ENCODE results near the gene CSMD2.

Gene CSMD2

GRCh38 chr1:33763406-33763805 lies 401.6 kb downstream of the CSMD2 start:
- Histone ChIP-seq H3K27me3 (ENCODE audit: low read depth, low read length) (no peaks in the 10 kb centered on the region), H3K27ac (ENCODE audit: low read length) (no peak overlapping the region), H3K4me3 (ENCODE audit: low read depth in 1 of 2, low read length in 2 of 2) (no peak overlapping the region), H3K4me1 (ENCODE audit: control insufficient read depth in 1 of 2, insufficient read depth in 2 of 2, low read length in 2 of 2) (peaks cover 0 to 8% of the 10 kb centered on the region in 2 donors), H3K9me3 (ENCODE audit: control insufficient read depth in 1 of 2, low read length in 2 of 2) (no peaks in the 10 kb centered on the region), H3K36me3 (ENCODE audit: control insufficient read depth in 1 of 2, insufficient read depth in 2 of 2, low read length in 2 of 2) (no peaks in the 10 kb centered on the region)

- H3K9me3 ChIP-seq (ENCODE audit: control insufficient read depth in 1 of 2, low read length in 2 of 2) = no peaks in the 10 kb centered on the region
- H3K36me3 ChIP-seq (ENCODE audit: control insufficient read depth in 1 of 2, insufficient read depth in 2 of 2, low read length in 2 of 2) = no peaks in the 10 kb centered on the region
- peaks cover 0 to 8% of the 10 kb centered on the region in 2 donors for H3K4me1 ChIP-seq (ENCODE audit: control insufficient read depth in 1 of 2, insufficient read depth in 2 of 2, low read length in 2 of 2)
- no peak overlapping the region for H3K4me3 ChIP-seq (ENCODE audit: low read depth in 1 of 2, low read length in 2 of 2)
- no peaks in the 10 kb centered on the region for H3K27me3 ChIP-seq (ENCODE audit: low read depth, low read length)
- H3K27ac ChIP-seq (ENCODE audit: low read length) = no peak overlapping the region
These were observed 402.1 kb downstream of the CSMD2 start for GRCh38 chr1:33762962-33763361.

GRCh38 chr1:33762109-33762830 lies 402.8 kb downstream of the CSMD2 start:
- peaks cover 0 to 8% of the 10 kb centered on the region in 2 donors for H3K4me1 ChIP-seq (ENCODE audit: control insufficient read depth in 1 of 2, insufficient read depth in 2 of 2, low read length in 2 of 2)
- no peaks in the 10 kb centered on the region for H3K36me3 ChIP-seq (ENCODE audit: control insufficient read depth in 1 of 2, insufficient read depth in 2 of 2, low read length in 2 of 2)
- H3K4me3 ChIP-seq (ENCODE audit: low read depth in 1 of 2, low read length in 2 of 2) = no peak overlapping the region
- H3K27ac ChIP-seq (ENCODE audit: low read length) = no peak overlapping the region
- H3K27me3 ChIP-seq (ENCODE audit: low read depth, low read length) = no peaks in the 10 kb centered on the region
- H3K9me3 ChIP-seq (ENCODE audit: control insufficient read depth in 1 of 2, low read length in 2 of 2) = no peaks in the 10 kb centered on the region

GRCh38 chr1:33758698-33759097 lies 406.3 kb downstream of the CSMD2 start:
- no peak overlapping the region for H3K27ac ChIP-seq (ENCODE audit: low read length)
- no peak overlapping the region for H3K4me3 ChIP-seq (ENCODE audit: low read depth in 1 of 2, low read length in 2 of 2)
- H3K4me1 ChIP-seq (ENCODE audit: control insufficient read depth in 1 of 2, insufficient read depth in 2 of 2, low read length in 2 of 2) = peaks cover 0 to 8% of the 10 kb centered on the region in 2 donors
- no peaks in the 10 kb centered on the region for H3K27me3 ChIP-seq (ENCODE audit: low read depth, low read length)
- H3K36me3 ChIP-seq (ENCODE audit: control insufficient read depth in 1 of 2, insufficient read depth in 2 of 2, low read length in 2 of 2) = no peaks in the 10 kb centered on the region
- H3K9me3 ChIP-seq (ENCODE audit: control insufficient read depth in 1 of 2, low read length in 2 of 2) = no peaks in the 10 kb centered on the region

GRCh38 chr1:33753087-33753856 lies 411.8 kb downstream of the CSMD2 start:
- H3K27me3 ChIP-seq (ENCODE audit: low read depth, low read length) = no peaks in the 10 kb centered on the region
- H3K36me3 ChIP-seq (ENCODE audit: control insufficient read depth in 1 of 2, insufficient read depth in 2 of 2, low read length in 2 of 2) = no peaks in the 10 kb centered on the region
- H3K9me3 ChIP-seq (ENCODE audit: control insufficient read depth in 1 of 2, low read length in 2 of 2) = peaks cover 0 to 5% of the 10 kb centered on the region in 2 donors
- no peak overlapping the region for H3K27ac ChIP-seq (ENCODE audit: low read length)
- H3K4me1 ChIP-seq (ENCODE audit: control insufficient read depth in 1 of 2, insufficient read depth in 2 of 2, low read length in 2 of 2) = no peaks in the 10 kb centered on the region
- no peak overlapping the region for H3K4me3 ChIP-seq (ENCODE audit: low read depth in 1 of 2, low read length in 2 of 2)

GRCh38 chr1:33745942-33746341 lies 419.1 kb downstream of the CSMD2 start:
- Histone ChIP-seq H3K27ac (ENCODE audit: low read length) (no peak overlapping the region), H3K4me3 (ENCODE audit: low read depth in 1 of 2, low read length in 2 of 2) (no peak overlapping the region), H3K4me1 (ENCODE audit: control insufficient read depth in 1 of 2, insufficient read depth in 2 of 2, low read length in 2 of 2) (no peaks in the 10 kb centered on the region), H3K36me3 (ENCODE audit: control insufficient read depth in 1 of 2, insufficient read depth in 2 of 2, low read length in 2 of 2) (no peaks in the 10 kb centered on the region), H3K9me3 (ENCODE audit: control insufficient read depth in 1 of 2, low read length in 2 of 2) (no peaks in the 10 kb centered on the region), H3K27me3 (ENCODE audit: low read depth, low read length) (no peaks in the 10 kb centered on the region)

GRCh38 chr1:33743221-33743998 lies 421.6 kb downstream of the CSMD2 start:
- Histone ChIP-seq H3K27ac (ENCODE audit: low read length) (no peak overlapping the region), H3K9me3 (ENCODE audit: control insufficient read depth in 1 of 2, low read length in 2 of 2) (no peaks in the 10 kb centered on the region), H3K36me3 (ENCODE audit: control insufficient read depth in 1 of 2, insufficient read depth in 2 of 2, low read length in 2 of 2) (no peaks in the 10 kb centered on the region), H3K27me3 (ENCODE audit: low read depth, low read length) (no peaks in the 10 kb centered on the region), H3K4me3 (ENCODE audit: low read depth in 1 of 2, low read length in 2 of 2) (no peak overlapping the region), H3K4me1 (ENCODE audit: control insufficient read depth in 1 of 2, insufficient read depth in 2 of 2, low read length in 2 of 2) (no peaks in the 10 kb centered on the region)

GRCh38 chr1:33742663-33743062 lies 422.4 kb downstream of the CSMD2 start:
- Histone ChIP-seq H3K9me3 (ENCODE audit: control insufficient read depth in 1 of 2, low read length in 2 of 2) (no peaks in the 10 kb centered on the region), H3K4me3 (ENCODE audit: low read depth in 1 of 2, low read length in 2 of 2) (no peak overlapping the region), H3K4me1 (ENCODE audit: control insufficient read depth in 1 of 2, insufficient read depth in 2 of 2, low read length in 2 of 2) (no peaks in the 10 kb centered on the region), H3K36me3 (ENCODE audit: control insufficient read depth in 1 of 2, insufficient read depth in 2 of 2, low read length in 2 of 2) (no peaks in the 10 kb centered on the region), H3K27me3 (ENCODE audit: low read depth, low read length) (no peaks in the 10 kb centered on the region), H3K27ac (ENCODE audit: low read length) (no peak overlapping the region)

GRCh38 chr1:33741749-33742148 lies 423.3 kb downstream of the CSMD2 start:
- Histone ChIP-seq H3K4me1 (ENCODE audit: control insufficient read depth in 1 of 2, insufficient read depth in 2 of 2, low read length in 2 of 2) (no peaks in the 10 kb centered on the region), H3K4me3 (ENCODE audit: low read depth in 1 of 2, low read length in 2 of 2) (no peak overlapping the region), H3K27me3 (ENCODE audit: low read depth, low read length) (no peaks in the 10 kb centered on the region), H3K9me3 (ENCODE audit: control insufficient read depth in 1 of 2, low read length in 2 of 2) (no peaks in the 10 kb centered on the region), H3K36me3 (ENCODE audit: control insufficient read depth in 1 of 2, insufficient read depth in 2 of 2, low read length in 2 of 2) (no peaks in the 10 kb centered on the region), H3K27ac (ENCODE audit: low read length) (no peak overlapping the region)

- H3K4me1 ChIP-seq (ENCODE audit: control insufficient read depth in 1 of 2, insufficient read depth in 2 of 2, low read length in 2 of 2) = no peaks in the 10 kb centered on the region
- H3K27ac ChIP-seq (ENCODE audit: low read length) = no peak overlapping the region
- H3K9me3 ChIP-seq (ENCODE audit: control insufficient read depth in 1 of 2, low read length in 2 of 2) = no peaks in the 10 kb centered on the region
- no peaks in the 10 kb centered on the region for H3K27me3 ChIP-seq (ENCODE audit: low read depth, low read length)
- no peak overlapping the region for H3K4me3 ChIP-seq (ENCODE audit: low read depth in 1 of 2, low read length in 2 of 2)
- H3K36me3 ChIP-seq (ENCODE audit: control insufficient read depth in 1 of 2, insufficient read depth in 2 of 2, low read length in 2 of 2) = no peaks in the 10 kb centered on the region
These were observed 424.8 kb downstream of the CSMD2 start for GRCh38 chr1:33740040-33740744.

- Histone ChIP-seq H3K4me1 (ENCODE audit: control insufficient read depth in 1 of 2, insufficient read depth in 2 of 2, low read length in 2 of 2) (no peaks in the 10 kb centered on the region), H3K27me3 (ENCODE audit: low read depth, low read length) (no peaks in the 10 kb centered on the region), H3K4me3 (ENCODE audit: low read depth in 1 of 2, low read length in 2 of 2) (no peak overlapping the region), H3K27ac (ENCODE audit: low read length) (no peak overlapping the region), H3K9me3 (ENCODE audit: control insufficient read depth in 1 of 2, low read length in 2 of 2) (no peaks in the 10 kb centered on the region), H3K36me3 (ENCODE audit: control insufficient read depth in 1 of 2, insufficient read depth in 2 of 2, low read length in 2 of 2) (no peaks in the 10 kb centered on the region)
These were observed 426.1 kb downstream of the CSMD2 start for GRCh38 chr1:33738976-33739375.

All from muscle layer of duodenum (tissue), 2 donors.